ENCODE data around the gene SLCO1B1.

DNA sequence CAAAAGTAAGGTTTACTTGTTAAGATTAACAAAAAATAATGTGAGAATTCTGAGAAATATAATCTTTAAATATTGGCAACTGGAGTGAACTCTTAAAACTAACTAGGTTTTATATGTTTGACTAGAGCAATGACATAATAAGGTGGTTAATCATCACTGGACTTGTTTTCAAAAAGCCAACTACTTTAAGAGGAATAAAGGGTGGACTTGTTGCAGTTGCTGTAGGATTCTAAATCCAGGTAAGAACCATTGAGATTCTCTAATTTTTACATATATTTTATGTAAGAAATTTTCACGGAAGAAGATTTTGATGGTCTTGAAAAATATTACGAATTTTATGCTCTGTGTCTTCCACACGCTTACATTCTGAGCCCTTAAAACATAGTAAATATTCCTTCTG, at the start of gene SLCO1B1:
- TF ChIP-seq, protein P1, sequence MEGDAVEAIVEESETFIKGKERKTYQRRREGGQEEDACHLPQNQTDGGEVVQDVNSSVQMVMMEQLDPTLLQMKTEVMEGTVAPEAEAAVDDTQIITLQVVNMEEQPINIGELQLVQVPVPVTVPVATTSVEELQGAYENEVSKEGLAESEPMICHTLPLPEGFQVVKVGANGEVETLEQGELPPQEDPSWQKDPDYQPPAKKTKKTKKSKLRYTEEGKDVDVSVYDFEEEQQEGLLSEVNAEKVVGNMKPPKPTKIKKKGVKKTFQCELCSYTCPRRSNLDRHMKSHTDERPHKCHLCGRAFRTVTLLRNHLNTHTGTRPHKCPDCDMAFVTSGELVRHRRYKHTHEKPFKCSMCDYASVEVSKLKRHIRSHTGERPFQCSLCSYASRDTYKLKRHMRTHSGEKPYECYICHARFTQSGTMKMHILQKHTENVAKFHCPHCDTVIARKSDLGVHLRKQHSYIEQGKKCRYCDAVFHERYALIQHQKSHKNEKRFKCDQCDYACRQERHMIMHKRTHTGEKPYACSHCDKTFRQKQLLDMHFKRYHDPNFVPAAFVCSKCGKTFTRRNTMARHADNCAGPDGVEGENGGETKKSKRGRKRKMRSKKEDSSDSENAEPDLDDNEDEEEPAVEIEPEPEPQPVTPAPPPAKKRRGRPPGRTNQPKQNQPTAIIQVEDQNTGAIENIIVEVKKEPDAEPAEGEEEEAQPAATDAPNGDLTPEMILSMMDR (IDR thresholded peaks at IDR 0.05), result no peak
- TF ChIP-seq POLR2AphosphoS5 (IDR thresholded peaks at IDR 0.05) (no peak), EP300 (IDR thresholded peaks at IDR 0.05) (no peak), POLR2A (IDR thresholded peaks at IDR 0.05) (no peak)
